Right lobe of liver (tissue), 6 donors: ENCODE data around the gene RBM44. TPM values are rescaled to one million over a fixed set of nuclear protein-coding genes. Genes with fewer than 3 reads are reported as not detected.
A peak's percentile ranks its signal among the peaks of the same experiment; 100 is the strongest.

ENCODE experiments used
- ATAC-seq, 4 donors: fragments of 200-7000 bp; cut with Tn5 transposase; one replicate each; pipeline ENCODE4 v1.9.1; 2020; ENCODE audit warnings: mild to moderate bottlenecking in 4 of 4, moderate library complexity in 4 of 4
- DNase-seq, 3 donors: peaks; one replicate each; pipeline ENCODE4 v3.0.0-alpha.2; 2020
- H3K27ac ChIP-seq, 3 donors: fragments of 200-600 bp; one replicate each; pipeline ENCODE4 v1.8.0; 2022
- H3K27me3 ChIP-seq, 2 donors: fragments of 200-600 bp; one replicate each; pipeline ENCODE4 v1.8.0; 2022
- H3K36me3 ChIP-seq, 4 donors: fragments of 200-600 bp; sonication (generic) in 1 of 4; one replicate each; pipeline versions ENCODE4 v1.5.1 to v1.8.0; 2017 to 2022; ENCODE audit warnings: control low read depth in 1 of 4
- H3K4me1 ChIP-seq, 4 donors: fragments of 200-600 bp; sonication (generic) in 1 of 4; one replicate each; pipeline versions ENCODE4 v1.5.1 to v1.8.0; 2017 to 2022; ENCODE audit warnings: control low read depth in 1 of 4
- H3K4me3 ChIP-seq, 3 donors: fragments of 200-600 bp; one replicate each; pipeline ENCODE4 v1.8.0; 2022
- H3K9me3 ChIP-seq, 4 donors: fragments of 200-600 bp; sonication (generic) in 1 of 4; one replicate each; pipeline versions ENCODE4 v1.5.1 to v1.8.0; 2017 to 2022; ENCODE audit warnings: control low read depth in 1 of 4
- POLR2A ChIP-seq: fragments of 450-650 bp; IDR thresholded peaks from one replicate; pipeline ENCODE4 v1.6.1; 2017; ENCODE audit warnings: antibody characterized with exemption, mild to moderate bottlenecking
- WGBS: methylation state at CpG from one replicate; pipeline ENCODE4 v1.1.6; 2018; ENCODE audit warnings: low coverage, low lambda C conversion rate; ENCODE audit not compliant: insufficient coverage; ENCODE audit errors: missing lambda C conversion rate; 5-methylcytosine and 5-hydroxymethylcytosine counted together
- intact Hi-C, 2 donors: fragments of 100-400 bp; cut with DNase I; formaldehyde crosslinking; loops; one replicate each; pipeline versions ENCODE4 v1.11.2 to v1.14.1; 2022
- total RNA-seq, 6 experiments: library from RNA; depleted of rRNA in 2 of 6; stranded (reverse); fragments of >200 nt in 2 of 6; fragmentation: NEBNext Ultra II Directional in 3 of 6; extraction: Animal tissue kit (Norgen Biotek cat#: 25700) in 3 of 6; gene quantifications; one replicate each; pipeline versions ENCODE4 v1.1.0 to v1.2.4, GENCODE V29; 2016 to 2023
- TF ChIP-seq, protein P1 (sequence below), 4 donors: fragments of 200-600 bp in 3 of 4; fragments of 450-650 bp in 1 of 4; IDR thresholded peaks; one replicate each; pipeline versions ENCODE4 v1.5.1 to v1.8.0; 2016 to 2022; ENCODE audit warnings: antibody characterized with exemption in 4 of 4, mild to moderate bottlenecking in 2 of 4
- donor health status: DM: no; HTN: yes; CAD: no.
- donor health status: DM: no; HTN: no; CAD: no.
- donor health status: DM: no; HTN: no; CAD: no.
- donor health status: DM: no; HTN: yes; CAD: no.
- donor health status: DM: no; HTN: yes; CAD: no.

RBM44 gene
- total RNA-seq, 6 experiments from 2014 or later: 0.07 to 0.92 (median 0.20) TPM

DNA sequence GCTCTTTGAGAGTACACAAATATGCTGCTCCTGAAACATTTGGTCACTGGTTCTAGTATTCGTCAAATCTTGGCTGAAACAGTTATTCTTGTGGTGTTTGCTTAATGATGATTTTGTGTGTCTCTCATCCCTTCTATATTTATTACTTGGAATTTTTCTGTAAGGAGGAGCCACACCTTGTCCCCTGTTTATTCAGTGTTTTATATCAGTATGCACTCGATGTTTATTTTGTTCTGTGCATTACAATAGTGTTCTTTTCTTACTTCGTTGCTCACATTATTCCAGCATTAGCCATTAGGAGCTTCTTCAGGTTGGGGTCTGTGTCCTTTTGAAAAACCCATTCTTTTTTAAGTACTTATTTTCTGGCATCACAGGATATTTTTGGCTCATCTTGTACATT is 55.7 kb downstream of the RBM44 start:
- H3K4me3 ChIP-seq: no peak overlapping the region
- intact Hi-C loops: no loop called here
- H3K36me3 ChIP-seq: peaks cover 0 to 2% (median 0%) of the 10 kb centered on the region in 4 donors
- H3K27me3 ChIP-seq: no peaks in the 10 kb centered on the region
- DNase-seq (no peak), ATAC-seq (no peak)
- WGBS: 90% methylated on average over 3 of the region's 3 CpGs
- no peak for TF ChIP-seq POLR2A
- TF ChIP-seq, protein P1, sequence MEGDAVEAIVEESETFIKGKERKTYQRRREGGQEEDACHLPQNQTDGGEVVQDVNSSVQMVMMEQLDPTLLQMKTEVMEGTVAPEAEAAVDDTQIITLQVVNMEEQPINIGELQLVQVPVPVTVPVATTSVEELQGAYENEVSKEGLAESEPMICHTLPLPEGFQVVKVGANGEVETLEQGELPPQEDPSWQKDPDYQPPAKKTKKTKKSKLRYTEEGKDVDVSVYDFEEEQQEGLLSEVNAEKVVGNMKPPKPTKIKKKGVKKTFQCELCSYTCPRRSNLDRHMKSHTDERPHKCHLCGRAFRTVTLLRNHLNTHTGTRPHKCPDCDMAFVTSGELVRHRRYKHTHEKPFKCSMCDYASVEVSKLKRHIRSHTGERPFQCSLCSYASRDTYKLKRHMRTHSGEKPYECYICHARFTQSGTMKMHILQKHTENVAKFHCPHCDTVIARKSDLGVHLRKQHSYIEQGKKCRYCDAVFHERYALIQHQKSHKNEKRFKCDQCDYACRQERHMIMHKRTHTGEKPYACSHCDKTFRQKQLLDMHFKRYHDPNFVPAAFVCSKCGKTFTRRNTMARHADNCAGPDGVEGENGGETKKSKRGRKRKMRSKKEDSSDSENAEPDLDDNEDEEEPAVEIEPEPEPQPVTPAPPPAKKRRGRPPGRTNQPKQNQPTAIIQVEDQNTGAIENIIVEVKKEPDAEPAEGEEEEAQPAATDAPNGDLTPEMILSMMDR (IDR thresholded peaks at IDR 0.05): no peak
- peaks cover 0 to 5% (median 0%) of the 10 kb centered on the region in 4 donors for H3K4me1 ChIP-seq
- no peak overlapping the region for H3K27ac ChIP-seq
- H3K9me3 ChIP-seq: no peaks in the 10 kb centered on the region

DNA sequence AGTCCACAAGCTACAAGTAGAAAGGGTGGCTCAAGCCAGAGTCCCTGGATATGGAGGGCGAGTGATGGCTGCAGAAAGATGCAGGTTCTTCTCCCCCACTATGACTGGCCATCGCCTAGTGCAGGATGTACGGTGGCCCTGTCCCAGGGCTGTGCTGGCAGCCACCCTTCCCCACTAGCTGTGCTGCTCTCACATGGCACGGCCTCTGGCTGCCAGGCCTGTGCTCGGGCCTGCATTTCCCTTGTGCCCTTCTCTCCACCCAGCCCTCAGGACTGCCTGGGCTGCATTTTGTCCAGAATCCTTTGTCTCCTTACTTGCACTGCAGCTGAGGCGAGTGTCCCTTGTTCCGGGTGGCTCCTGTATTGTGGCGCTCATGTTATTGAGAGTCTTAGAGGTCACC is 59.2 kb downstream of the RBM44 start:
- WGBS: 64% methylated on average over 6 of the region's 8 CpGs
- H3K4me3 ChIP-seq: no peak overlapping the region
- peaks cover 0 to 32% (median 7%) of the 10 kb centered on the region in 4 donors for H3K4me1 ChIP-seq
- no peaks in the 10 kb centered on the region for H3K27me3 ChIP-seq
- H3K27ac ChIP-seq: no peak overlapping the region
- intact Hi-C loops: no loop called here
- no peaks in the 10 kb centered on the region for H3K9me3 ChIP-seq
- no peak for TF ChIP-seq POLR2A
- TF ChIP-seq, protein P1 (IDR thresholded peaks at IDR 0.05): no peak
- no peak for ATAC-seq
- no peak for DNase-seq
- peaks cover 0 to 2% (median 0%) of the 10 kb centered on the region in 4 donors for H3K36me3 ChIP-seq

DNA sequence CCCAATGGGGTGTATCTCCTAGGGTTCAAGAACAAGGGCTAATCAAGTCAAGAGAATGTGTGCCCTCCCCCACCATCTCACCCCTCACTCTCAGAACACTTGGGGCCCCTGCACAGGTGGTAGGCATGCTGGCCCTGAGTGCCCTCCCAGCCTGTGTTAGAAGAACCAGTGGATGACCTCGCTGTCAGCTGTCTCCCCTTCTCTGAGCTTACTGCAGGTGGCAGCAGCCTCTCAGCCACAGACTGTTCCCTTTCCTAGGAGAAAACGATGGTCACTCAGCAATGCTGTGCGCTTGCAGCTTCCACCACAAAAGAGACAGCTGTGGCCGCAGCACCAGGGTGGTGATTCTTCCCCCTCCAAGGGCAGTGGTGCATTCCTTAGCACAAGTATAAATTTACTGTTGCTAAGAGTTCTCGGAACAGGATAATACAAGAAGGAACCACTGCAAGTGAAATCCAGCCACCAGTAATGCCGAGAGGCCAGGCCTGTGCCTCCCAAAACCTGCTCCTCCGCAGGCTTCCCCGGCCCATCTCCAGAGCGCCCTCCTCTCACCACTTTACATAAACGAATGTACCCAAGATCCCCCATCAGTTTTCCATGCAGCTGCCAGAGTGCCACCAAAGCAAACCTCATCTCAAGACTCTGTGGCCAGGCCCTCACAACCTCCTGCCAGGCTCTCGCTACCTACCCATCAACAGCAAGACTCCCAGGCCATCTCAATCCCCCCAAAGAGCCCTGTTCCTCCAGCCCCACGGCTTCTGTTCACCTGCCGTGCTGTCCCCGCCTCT is 59.9 kb downstream of the RBM44 start:
- Histone ChIP-seq H3K9me3 (no peaks in the 10 kb centered on the region), H3K27me3 (no peaks in the 10 kb centered on the region), H3K4me3 (no peak overlapping the region), H3K27ac (peak overlapping the region in 1 of 3 donors; percentile 88), H3K36me3 (peaks cover 0 to 2% (median 0%) of the 10 kb centered on the region in 4 donors), H3K4me1 (peaks cover 0 to 39% (median 10%) of the 10 kb centered on the region in 4 donors)
- DNase-seq (peak; percentile 68 to 80 (median 74)), ATAC-seq (peak; percentile 80 to 89 (median 86))
- TF ChIP-seq, protein P1 (IDR thresholded peaks at IDR 0.05): peak; percentile 73 to 88 (median 82)
- no peak for TF ChIP-seq POLR2A
- 61% methylated on average over 13 of the region's 14 CpGs for WGBS
- intact Hi-C loops: no loop called here

DNA sequence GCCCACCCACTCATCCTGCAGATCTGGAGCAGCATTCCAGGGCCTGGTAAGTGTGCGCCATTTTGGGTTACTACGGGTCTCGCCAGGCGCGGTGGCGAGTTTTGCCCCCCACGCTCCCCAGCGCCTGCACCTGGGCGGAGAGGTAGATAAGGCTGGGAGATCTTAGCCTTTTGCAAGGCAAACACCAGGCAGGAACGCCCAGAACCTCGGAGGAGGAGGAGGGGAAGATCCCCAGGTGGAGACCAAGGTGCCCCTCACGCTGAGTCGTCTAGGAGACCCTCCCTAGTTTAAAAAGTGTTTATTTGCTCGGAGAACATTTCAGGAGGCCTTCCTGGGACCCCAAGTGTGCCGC is 60.5 kb downstream of the RBM44 start:
- Histone ChIP-seq H3K4me1 (peaks cover 0 to 45% (median 13%) of the 10 kb centered on the region in 4 donors), H3K27me3 (no peaks in the 10 kb centered on the region), H3K4me3 (peak overlapping the region in 2 of 3 donors; percentile 58 to 63), H3K36me3 (peaks cover 0 to 2% (median 0%) of the 10 kb centered on the region in 4 donors), H3K9me3 (no peaks in the 10 kb centered on the region), H3K27ac (peak overlapping the region in 1 of 3 donors; percentile 88)
- no CpG with 5 or more reads among the region's 15 CpGs for WGBS
- ATAC-seq (no peak), DNase-seq (no peak)
- no peak for TF ChIP-seq POLR2A
- TF ChIP-seq, protein P1 (IDR thresholded peaks at IDR 0.05): no peak
- intact Hi-C loops: no loop called here
